ENCODE results near the gene LCTL.

The LCTL gene

GRCh38 chr15:66565741-66566144 is at the start of gene LCTL:
Gene LCTL, minus strand, starts transcription at chr15:66565998. Its CDS starts 633 bp downstream, at chr15:66565365.
- peak in 28 of 56 donors; percentile 4 to 52 (median 13) for DNase-seq

GRCh38 chr15:66614951-66615760 is 49.4 kb upstream of the LCTL start:
- peak in 1 of 56 donors; percentile 3 for DNase-seq

- DNase-seq: no peak
These were observed 48.7 kb upstream of the LCTL start for GRCh38 chr15:66614456-66614855.

- DNase-seq: no peak
These were observed 47.9 kb upstream of the LCTL start for GRCh38 chr15:66613743-66614142.

- DNase-seq: peak in 21 of 56 donors; percentile 5 to 57 (median 20)
These were observed 45.7 kb upstream of the LCTL start for GRCh38 chr15:66611257-66612053.

- DNase-seq: no peak
These were observed 44.1 kb upstream of the LCTL start for GRCh38 chr15:66609876-66610275.

GRCh38 chr15:66608881-66609280 is 43.1 kb upstream of the LCTL start:
- DNase-seq: no peak

GRCh38 chr15:66608159-66608558 is 42.4 kb upstream of the LCTL start:
- DNase-seq: no peak

- peak in 22 of 56 donors; percentile 2 to 68 (median 12) for DNase-seq
These were observed 37.7 kb upstream of the LCTL start for GRCh38 chr15:66603301-66604179.

- DNase-seq: no peak
These were observed 35.7 kb upstream of the LCTL start for GRCh38 chr15:66601521-66601920.

- no peak for DNase-seq
These were observed 34.4 kb upstream of the LCTL start for GRCh38 chr15:66600240-66600627.

GRCh38 chr15:66599536-66600239 is 33.9 kb upstream of the LCTL start:
- no peak for DNase-seq

GRCh38 chr15:66598095-66598815 is 32.5 kb upstream of the LCTL start:
- DNase-seq: no peak

GRCh38 chr15:66595931-66596545 is 30.2 kb upstream of the LCTL start:
- DNase-seq: no peak

GRCh38 chr15:66595332-66595731 is 29.5 kb upstream of the LCTL start:
- DNase-seq: no peak

GRCh38 chr15:66594836-66595235 is 29.0 kb upstream of the LCTL start:
- no peak for DNase-seq

GRCh38 chr15:66594344-66594743 is 28.5 kb upstream of the LCTL start:
- DNase-seq: no peak

GRCh38 chr15:66593219-66593780 is 27.5 kb upstream of the LCTL start:
- no peak for DNase-seq

GRCh38 chr15:66592505-66593218 is 26.9 kb upstream of the LCTL start:
- DNase-seq: no peak
